Keratinocyte (primary cell): ENCODE data around the gene ISX. TPM values are rescaled to one million over a fixed set of nuclear protein-coding genes. Genes with fewer than 3 reads are reported as not detected.

Source experiments
- DNase-seq: peaks from one replicate; pipeline ENCODE4 v3.0.0-alpha.2; 2011; ENCODE audit warnings: low read depth, missing footprints, low spot score
- FAIRE-seq: peaks from 2 replicates; lab custom pipeline; 2011; peaks lifted over from hg19 to GRCh38; lab: Jason Lieb, UNC
- H2AFZ ChIP-seq: 2 replicates; pipeline ENCODE4 v1.6.0; 2012; ENCODE audit warnings: low read length, control low read depth, inconsistent platforms; ENCODE audit not compliant: control insufficient read depth
- H3K27ac ChIP-seq: 2 replicates; pipeline ENCODE4 v1.5.1; 2011; ENCODE audit warnings: low read length; ENCODE audit not compliant: control insufficient read depth, insufficient read depth
- H3K27me3 ChIP-seq: 3 replicates; pipeline ENCODE4 v1.6.0; 2011; ENCODE audit warnings: low read length; ENCODE audit not compliant: control insufficient read depth, insufficient read depth; ENCODE audit errors: extremely low read depth
- H3K36me3 ChIP-seq, 2 experiments: 2 replicates in 1 of 2; 3 replicates in 1 of 2; pipeline ENCODE4 v1.5.1; 2011; ENCODE audit warnings: low read length in 2 of 2, mild to moderate bottlenecking in 1 of 2; ENCODE audit not compliant: control insufficient read depth in 2 of 2, insufficient read depth in 2 of 2; ENCODE audit errors: extremely low read depth in 1 of 2
- H3K4me1 ChIP-seq: 3 replicates; pipeline ENCODE4 v1.5.1; 2011; ENCODE audit warnings: low read length; ENCODE audit not compliant: control insufficient read depth, insufficient read depth; ENCODE audit errors: extremely low read depth
- H3K4me2 ChIP-seq: 3 replicates; pipeline ENCODE4 v1.6.0; 2011; ENCODE audit warnings: low read depth, low read length; ENCODE audit not compliant: control insufficient read depth, insufficient read depth; ENCODE audit errors: extremely low read depth
- H3K4me3 ChIP-seq, 3 experiments: fragments of 200-600 bp in 1 of 3; sonication (generic) in 1 of 3; 2 replicates in 2 of 3; 3 replicates in 1 of 3; pipeline ENCODE4 v1.5.1; 2011 to 2016; ENCODE audit warnings: low read length in 3 of 3, mild to moderate bottlenecking in 3 of 3, control low read depth in 2 of 3, inconsistent platforms in 1 of 3, low read depth in 1 of 3, mixed read lengths in 1 of 3, mixed run types in 1 of 3, moderate library complexity in 1 of 3; ENCODE audit not compliant: control insufficient read depth in 2 of 3, insufficient read depth in 2 of 3; ENCODE audit errors: extremely low read depth in 1 of 3
- H3K79me2 ChIP-seq: 2 replicates; pipeline ENCODE4 v1.6.0; 2012; ENCODE audit warnings: low read length; ENCODE audit not compliant: control insufficient read depth, insufficient read depth
- H3K9ac ChIP-seq: 3 replicates; pipeline ENCODE4 v1.6.0; 2011; ENCODE audit warnings: low read length; ENCODE audit not compliant: control insufficient read depth, insufficient read depth; ENCODE audit errors: extremely low read depth
- H3K9me1 ChIP-seq: 3 replicates; pipeline ENCODE4 v1.6.0; 2011; ENCODE audit warnings: low read length; ENCODE audit not compliant: control insufficient read depth, insufficient read depth; ENCODE audit errors: extremely low read depth
- H3K9me3 ChIP-seq: 2 replicates; pipeline ENCODE4 v1.5.1; 2012; ENCODE audit warnings: low read depth, low read length; ENCODE audit not compliant: control insufficient read depth
- H4K20me1 ChIP-seq: 3 replicates; pipeline ENCODE4 v1.6.0; 2011; ENCODE audit warnings: low read length; ENCODE audit not compliant: control insufficient read depth, insufficient read depth; ENCODE audit errors: extremely low read depth
- EZH2 ChIP-seq: IDR thresholded peaks from one replicate; pipeline ENCODE4 v1.6.1; 2012; ENCODE audit warnings: inconsistent platforms, mild to moderate bottlenecking, low read length, moderate library complexity
- dilution Hi-C: fragments of 300-500 bp; cut with MboI; formaldehyde crosslinking; loops from one replicate; pipeline ENCODE4 v1.7.0; 2020; ENCODE audit warnings: low sequenced_read_pairs; ENCODE audit not compliant: extremely low pct_ligation_motif_present
- polyA plus RNA-seq, 5 experiments: library from polyadenylated mRNA; depleted of rRNA in 3 of 5; stranded (reverse) in 3 of 5; stranded (forward) in 1 of 5; unstranded in 1 of 5; fragments of >200 nt; gene quantifications; 1 replicate in 1 of 5; 2 replicates in 3 of 5; 3 replicates in 1 of 5; pipeline versions ENCODE4 v1.2.1 to v1.2.3, GENCODE V29; 2011 to 2012; ENCODE audit warnings: missing spikeins in 2 of 5, low read depth in 1 of 5, low replicate concordance in 1 of 5
- TF ChIP-seq, protein P1 (sequence below), 3 experiments: IDR thresholded peaks in 1 of 3; conservative IDR thresholded peaks in 1 of 3; optimal IDR thresholded peaks in 1 of 3; 2 replicates in 2 of 3; 3 replicates in 1 of 3; pipeline versions ENCODE3 to v1.5.1; 2011; ENCODE audit warnings: low read length in 3 of 3, mild to moderate bottlenecking in 3 of 3, moderate library complexity in 2 of 3, control low read depth in 1 of 3, inconsistent platforms in 1 of 3; ENCODE audit not compliant: insufficient read depth in 2 of 3; ENCODE audit errors: extremely low read depth in 1 of 3

ISX gene
- polyA plus RNA-seq, 1 donor (not counting 4 experiments of a cell fraction or from before 2014, with no cell fraction given): not detected

DNA sequence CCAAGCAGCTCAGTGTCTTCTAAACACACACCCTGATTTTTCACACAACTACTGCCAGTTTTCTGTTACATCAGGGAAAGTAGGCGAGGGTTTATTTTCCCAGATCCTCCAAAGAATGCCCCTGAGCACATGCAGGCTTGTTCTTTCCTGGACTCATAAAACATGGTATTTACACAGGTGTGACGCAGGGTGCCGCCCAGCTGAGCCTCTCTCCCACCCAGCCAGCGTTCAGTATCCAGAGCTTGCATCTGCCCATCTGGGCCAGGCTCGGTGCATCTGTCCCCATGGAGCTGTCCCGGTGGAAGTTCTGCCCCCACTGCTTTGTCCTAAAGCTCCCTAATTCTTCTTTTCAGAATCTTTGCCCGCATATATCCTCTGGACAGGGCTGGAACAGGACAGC is 44.8 kb upstream of the ISX start:
- Histone ChIP-seq H3K4me3 (no peak overlapping the region), H3K4me1 (no peaks in the 10 kb centered on the region), H3K36me3 (no peaks in the 10 kb centered on the region), H3K27me3 (peaks cover 3% of the 10 kb centered on the region), H3K9me3 (no peaks in the 10 kb centered on the region), H3K9me1 (no peaks in the 10 kb centered on the region), H4K20me1 (no peaks in the 10 kb centered on the region), H3K27ac (no peak overlapping the region), H3K4me2 (no peak overlapping the region), H2AFZ (no peak overlapping the region), H3K9ac (no peak overlapping the region), H3K79me2 (no peaks in the 10 kb centered on the region)
- no peak for DNase-seq
- FAIRE-seq: no peak
- dilution Hi-C loops: no loop called here
- TF ChIP-seq, protein P1, sequence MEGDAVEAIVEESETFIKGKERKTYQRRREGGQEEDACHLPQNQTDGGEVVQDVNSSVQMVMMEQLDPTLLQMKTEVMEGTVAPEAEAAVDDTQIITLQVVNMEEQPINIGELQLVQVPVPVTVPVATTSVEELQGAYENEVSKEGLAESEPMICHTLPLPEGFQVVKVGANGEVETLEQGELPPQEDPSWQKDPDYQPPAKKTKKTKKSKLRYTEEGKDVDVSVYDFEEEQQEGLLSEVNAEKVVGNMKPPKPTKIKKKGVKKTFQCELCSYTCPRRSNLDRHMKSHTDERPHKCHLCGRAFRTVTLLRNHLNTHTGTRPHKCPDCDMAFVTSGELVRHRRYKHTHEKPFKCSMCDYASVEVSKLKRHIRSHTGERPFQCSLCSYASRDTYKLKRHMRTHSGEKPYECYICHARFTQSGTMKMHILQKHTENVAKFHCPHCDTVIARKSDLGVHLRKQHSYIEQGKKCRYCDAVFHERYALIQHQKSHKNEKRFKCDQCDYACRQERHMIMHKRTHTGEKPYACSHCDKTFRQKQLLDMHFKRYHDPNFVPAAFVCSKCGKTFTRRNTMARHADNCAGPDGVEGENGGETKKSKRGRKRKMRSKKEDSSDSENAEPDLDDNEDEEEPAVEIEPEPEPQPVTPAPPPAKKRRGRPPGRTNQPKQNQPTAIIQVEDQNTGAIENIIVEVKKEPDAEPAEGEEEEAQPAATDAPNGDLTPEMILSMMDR (optimal IDR thresholded peaks at IDR 0.05 in 1 of 3, IDR thresholded peaks at IDR 0.05 in 1 of 3, conservative IDR thresholded peaks at IDR 0.05 in 1 of 3; ENCODE audit: extremely low read depth in 1 of 3, insufficient read depth in 2 of 3, low read length in 3 of 3): no peak
- no peak for TF ChIP-seq EZH2

GRCh38 chr22:35022291-35022690 is 43.7 kb upstream of the ISX start:
- peaks cover 3% of the 10 kb centered on the region for H3K27me3 ChIP-seq
- no peak for FAIRE-seq
- H3K36me3 ChIP-seq: no peaks in the 10 kb centered on the region
- H3K9me3 ChIP-seq: no peaks in the 10 kb centered on the region
- no peaks in the 10 kb centered on the region for H4K20me1 ChIP-seq
- dilution Hi-C loops: no loop called here
- H3K9me1 ChIP-seq: no peaks in the 10 kb centered on the region
- no peak overlapping the region for H3K9ac ChIP-seq
- H3K4me3 ChIP-seq: no peak overlapping the region
- no peak overlapping the region for H3K27ac ChIP-seq
- TF ChIP-seq, protein P1 (optimal IDR thresholded peaks at IDR 0.05 in 1 of 3, IDR thresholded peaks at IDR 0.05 in 1 of 3, conservative IDR thresholded peaks at IDR 0.05 in 1 of 3; ENCODE audit: extremely low read depth in 1 of 3, insufficient read depth in 2 of 3, low read length in 3 of 3): no peak
- TF ChIP-seq EZH2: no peak
- H2AFZ ChIP-seq: no peak overlapping the region
- H3K4me1 ChIP-seq: no peaks in the 10 kb centered on the region
- H3K4me2 ChIP-seq: no peak overlapping the region
- no peaks in the 10 kb centered on the region for H3K79me2 ChIP-seq
- no peak for DNase-seq
